HEK293T (cell line): ENCODE results near the gene PTH2.

Source experiments
- CTCF ChIA-PET: fragments of 350-600 bp; formaldehyde crosslinking; extraction: SDS; loops from one replicate; lab custom pipeline; 2021; ENCODE audit warnings: antibody characterized with exemption, inconsistent platforms; lab: Yijun Ruan, JAX
- POLR2A ChIA-PET: fragments of 350-600 bp; formaldehyde crosslinking; extraction: SDS; loops from one replicate; lab custom pipeline; 2020; ENCODE audit warnings: antibody characterized with exemption, inconsistent platforms; lab: Yijun Ruan, JAX
- DNase-seq: peaks from one replicate; pipeline ENCODE4 v3.0.0; 2012; ENCODE audit warnings: mixed read lengths; ENCODE audit errors: extremely low spot score
- ARNT ChIP-seq: fragments of 450-650 bp; IDR thresholded peaks from 2 replicates; pipeline ENCODE4 v1.6.1; 2017; ENCODE audit warnings: mild to moderate bottlenecking
- BHLHE40 ChIP-seq: fragments of 450-650 bp; IDR thresholded peaks from 2 replicates; pipeline ENCODE4 v1.6.1; 2016; ENCODE audit warnings: mild to moderate bottlenecking, moderate library complexity, borderline replicate concordance
- CTBP1 ChIP-seq: fragments of 450-650 bp; IDR thresholded peaks from 2 replicates; pipeline ENCODE4 v1.6.1; 2016; ENCODE audit warnings: borderline replicate concordance
- ELF4 ChIP-seq: fragments of 450-650 bp; IDR thresholded peaks from 2 replicates; pipeline ENCODE4 v1.6.1; 2017; ENCODE audit warnings: antibody characterized with exemption
- FOXA1 ChIP-seq: fragments of 450-650 bp; IDR thresholded peaks from 2 replicates; pipeline ENCODE4 v1.6.1; 2016; ENCODE audit warnings: mild to moderate bottlenecking
- FOXK2 ChIP-seq: fragments of 450-650 bp; IDR thresholded peaks from 2 replicates; pipeline ENCODE4 v1.6.1; 2016; ENCODE audit warnings: mild to moderate bottlenecking
- FOXM1 ChIP-seq: fragments of 450-650 bp; IDR thresholded peaks from 2 replicates; pipeline ENCODE4 v1.6.1; 2017; ENCODE audit warnings: mild to moderate bottlenecking, borderline replicate concordance
- HDGF ChIP-seq: fragments of 450-650 bp; IDR thresholded peaks from 2 replicates; pipeline ENCODE4 v1.6.1; 2017; ENCODE audit warnings: antibody characterized with exemption, borderline replicate concordance
- L3MBTL2 ChIP-seq: fragments of 450-650 bp; conservative IDR thresholded peaks from 2 replicates; pipeline ENCODE4 v1.6.1; 2016; ENCODE audit warnings: mild to moderate bottlenecking
- LEF1 ChIP-seq: fragments of 450-650 bp; IDR thresholded peaks from 2 replicates; pipeline ENCODE4 v1.6.1; 2017; ENCODE audit warnings: mild to moderate bottlenecking, borderline replicate concordance
- NFRKB ChIP-seq: fragments of 450-650 bp; IDR thresholded peaks from 2 replicates; pipeline ENCODE4 v1.6.1; 2016; ENCODE audit warnings: mild to moderate bottlenecking, moderate library complexity
- SP1 ChIP-seq: fragments of 450-650 bp; IDR thresholded peaks from 2 replicates; pipeline ENCODE4 v1.6.1; 2017
- SUZ12 ChIP-seq: fragments of 450-650 bp; IDR thresholded peaks from 2 replicates; pipeline ENCODE4 v1.6.1; 2016; ENCODE audit warnings: mild to moderate bottlenecking
- TARDBP ChIP-seq: fragments of 450-650 bp; IDR thresholded peaks from 2 replicates; pipeline ENCODE4 v1.6.1; 2016
- ZNF384 ChIP-seq: fragments of 450-650 bp; IDR thresholded peaks from 2 replicates; pipeline ENCODE4 v1.6.1; 2016
- TF ChIP-seq, protein P1 (sequence below): fragments of 450-650 bp; IDR thresholded peaks from 2 replicates; pipeline ENCODE4 v1.6.1; 2016

The PTH2 gene

GRCh38 chr19:49459388-49459787 is 36.1 kb upstream of the PTH2 start:
- no peak for TF ChIP-seq ZNF384
- TF ChIP-seq, protein P1, sequence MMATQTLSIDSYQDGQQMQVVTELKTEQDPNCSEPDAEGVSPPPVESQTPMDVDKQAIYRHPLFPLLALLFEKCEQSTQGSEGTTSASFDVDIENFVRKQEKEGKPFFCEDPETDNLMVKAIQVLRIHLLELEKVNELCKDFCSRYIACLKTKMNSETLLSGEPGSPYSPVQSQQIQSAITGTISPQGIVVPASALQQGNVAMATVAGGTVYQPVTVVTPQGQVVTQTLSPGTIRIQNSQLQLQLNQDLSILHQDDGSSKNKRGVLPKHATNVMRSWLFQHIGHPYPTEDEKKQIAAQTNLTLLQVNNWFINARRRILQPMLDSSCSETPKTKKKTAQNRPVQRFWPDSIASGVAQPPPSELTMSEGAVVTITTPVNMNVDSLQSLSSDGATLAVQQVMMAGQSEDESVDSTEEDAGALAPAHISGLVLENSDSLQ = no peak
- no peak for TF ChIP-seq SUZ12
- DNase-seq = no peak
- CTCF ChIA-PET = no interaction called here
- POLR2A ChIA-PET = interaction anchor here (1.0 kb wide), 1 partner anchor 7 kb away, joined by 4 read pairs; no protein-coding TSS in a partner anchor

DNA sequence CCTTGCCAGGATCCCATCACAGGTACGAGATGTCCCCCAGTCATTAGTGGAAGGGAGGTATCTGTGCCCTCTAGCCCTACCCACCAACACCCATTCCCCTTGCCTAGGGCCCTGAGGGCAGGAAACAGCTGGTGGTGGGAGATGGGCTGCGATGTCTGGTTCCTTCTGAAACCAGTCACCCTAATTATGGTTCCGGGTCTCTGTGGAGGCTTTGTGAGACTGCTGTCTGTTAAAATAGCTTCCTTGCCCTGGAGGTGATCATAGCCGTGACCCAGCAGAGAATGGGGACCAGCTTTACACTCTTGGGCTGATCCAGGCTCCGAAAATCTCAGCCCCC is 35.3 kb upstream of the PTH2 start:
- ChIA-PET POLR2A (interaction anchor here (1.0 kb wide), 1 partner anchor 18 kb away, joined by 4 read pairs; no protein-coding TSS in a partner anchor), CTCF (no interaction called here)
- TF ChIP-seq SP1 (no peak), SUZ12 (no peak), FOXM1 (no peak), LEF1 (no peak), FOXA1 (no peak), ZNF384 (no peak), ARNT (no peak), L3MBTL2 (no peak), HDGF (no peak), NFRKB (no peak), ELF4 (no peak)
- TF ChIP-seq, protein P1 = no peak
- DNase-seq = no peak

GRCh38 chr19:49456326-49456725 is 33.1 kb upstream of the PTH2 start:
- ChIA-PET CTCF (no interaction called here), POLR2A (interaction anchor here (1.3 to 2.3 kb wide), 2 partner anchors 12 to 39 kb away, joined by 3 to 4 read pairs; no protein-coding TSS in a partner anchor)
- no peak for TF ChIP-seq TARDBP
- no peak for TF ChIP-seq LEF1
- no peak for TF ChIP-seq ARNT
- no peak for TF ChIP-seq ZNF384
- TF ChIP-seq BHLHE40 = no peak
- TF ChIP-seq CTBP1 = no peak
- TF ChIP-seq SP1 = no peak

GRCh38 chr19:49455773-49456172 is 32.5 kb upstream of the PTH2 start:
- DNase-seq = no peak
- ChIA-PET CTCF (no interaction called here), POLR2A (interaction anchor here (1.3 to 2.3 kb wide), 2 partner anchors 13 to 40 kb away, joined by 3 to 4 read pairs; no protein-coding TSS in a partner anchor)
- TF ChIP-seq BHLHE40 (no peak), NFRKB (no peak), ARNT (no peak), SUZ12 (no peak), FOXM1 (no peak), SP1 (no peak), HDGF (no peak), FOXK2 (no peak), ZNF384 (no peak), L3MBTL2 (no peak), ELF4 (no peak)
- TF ChIP-seq, protein P1 = no peak

More at GRCh38 chr19:49456326-49456725, 33.1 kb upstream of the PTH2 start:
- DNase-seq = no peak

- TF ChIP-seq FOXM1 (no peak), LEF1 (no peak), FOXK2 (no peak), ELF4 (no peak; the same call in 1 of the 2 replicates), FOXA1 (no peak), BHLHE40 (no peak), CTBP1 (no peak), L3MBTL2 (no peak), ZNF384 (no peak), HDGF (no peak), ARNT (no peak), NFRKB (no peak), TARDBP (no peak), SUZ12 (no peak)
- TF ChIP-seq, protein P1 = no peak
- POLR2A ChIA-PET = interaction anchor here (0.7 to 4.7 kb wide), 27 partner anchors 8 to 727 kb away, joined by 3 to 41 read pairs (median 5); partner anchors contain the start of genes FLT3LG, GFY, RPS11 and SLC17A7
- no peak for DNase-seq
- CTCF ChIA-PET = interaction anchor here (1.2 to 2.3 kb wide), 3 partner anchors 9 to 22 kb away, joined by 3 to 6 read pairs (median 6); no protein-coding TSS in a partner anchor
Observed at GRCh38 chr19:49453757-49454240, 30.6 kb upstream of the PTH2 start.
